Panc1 (cell line): ENCODE data around the gene RIPOR2. TPM values are rescaled to one million over a fixed set of nuclear protein-coding genes. Genes with fewer than 3 reads are reported as not detected.

Experiments used
- ATAC-seq: fragments of 200-7000 bp; cut with Tn5 transposase; 2 replicates; pipeline ENCODE4 v1.9.1; 2020; ENCODE audit warnings: mild to moderate bottlenecking, moderate library complexity
- BruUV-seq: library from RNA; stranded (reverse); fragments of 400-500 nt; replicated peaks from 2 replicates; lab custom pipeline; 2021; lab: Mats Ljungman, UMichigan
- CTCF ChIA-PET: fragments of 300-600 bp; sonication (Branson Sonifier 250); formaldehyde crosslinking; loops from one replicate; lab custom pipeline; 2022; ENCODE audit warnings: antibody characterized with exemption; lab: Charles Lee
- POLR2A ChIA-PET: fragments of 300-600 bp; sonication (Branson Sonifier 250); formaldehyde crosslinking; loops from one replicate; lab custom pipeline; 2022; ENCODE audit warnings: antibody characterized with exemption; lab: Charles Lee
- DNase-seq: peaks from one replicate; pipeline ENCODE4 v3.0.0-alpha.2; 2010; ENCODE audit warnings: low read depth, low spot score
- H3K27ac ChIP-seq: 2 replicates; pipeline ENCODE4 v1.5.1; 2011; ENCODE audit warnings: mild to moderate bottlenecking, low read length, inconsistent platforms
- H3K27me3 ChIP-seq: fragments of 200-500 bp; sonication (Bioruptor generic); 2 replicates; pipeline ENCODE4 v1.6.0; 2014; ENCODE audit warnings: low read length, inconsistent platforms; ENCODE audit not compliant: control insufficient read depth, insufficient read depth
- H3K36me3 ChIP-seq: fragments of 200-500 bp; sonication (Bioruptor generic); 2 replicates; pipeline ENCODE4 v1.5.1; 2014; ENCODE audit warnings: inconsistent platforms, mild to moderate bottlenecking, low read length, moderate library complexity; ENCODE audit not compliant: control insufficient read depth, insufficient read depth
- H3K4me1 ChIP-seq: 2 replicates; pipeline ENCODE4 v1.5.1; 2011; ENCODE audit warnings: inconsistent platforms, mild to moderate bottlenecking, low read length, moderate library complexity; ENCODE audit not compliant: control insufficient read depth, insufficient read depth
- H3K4me3 ChIP-seq, 2 experiments: 2 replicates each; pipeline ENCODE4 v1.5.1; 2011 to 2012; ENCODE audit warnings: low read depth in 2 of 2, low read length in 2 of 2, mild to moderate bottlenecking in 2 of 2, inconsistent platforms in 1 of 2, moderate library complexity in 1 of 2
- H3K9me3 ChIP-seq: fragments of 200-500 bp; sonication (Bioruptor generic); 2 replicates; pipeline ENCODE4 v1.5.1; 2014; ENCODE audit warnings: low read depth, mild to moderate bottlenecking, inconsistent platforms, low read length, moderate library complexity; ENCODE audit not compliant: control insufficient read depth, insufficient read depth
- CTCF ChIP-seq: fragments of 450-650 bp; IDR thresholded peaks from 2 replicates; pipeline ENCODE4 v1.5.1; 2017; ENCODE audit warnings: mild to moderate bottlenecking
- POLR2AphosphoS5 ChIP-seq: IDR thresholded peaks from 2 replicates; pipeline ENCODE4 v1.6.1; 2012; ENCODE audit warnings: mild to moderate bottlenecking, low read depth, low read length, moderate library complexity
- SIN3A ChIP-seq: IDR thresholded peaks from 2 replicates; pipeline ENCODE4 v1.6.1; 2012; ENCODE audit warnings: low read depth, mild to moderate bottlenecking, low read length, moderate library complexity, borderline replicate concordance; ENCODE audit not compliant: insufficient read depth
- TCF7L2 ChIP-seq: IDR thresholded peaks from 2 replicates; pipeline ENCODE4 v1.6.1; 2011; ENCODE audit warnings: mild to moderate bottlenecking, low read depth, low read length, inconsistent platforms
- in situ Hi-C: cut with HindIII; loops from 2 replicates; pipeline ENCODE4 v1.10.0; 2016; ENCODE audit warnings: low sequenced_read_pairs, low pct_unique_long_range_greater_than_20kb
- intact Hi-C: fragments of 100-400 bp; cut with micrococcal nuclease; formaldehyde crosslinking; loops from one replicate; pipeline ENCODE4 v1.10.0; 2022; ENCODE audit not compliant: unreplicated experiment
- total RNA-seq: library from RNA; stranded (reverse); gene quantifications from one replicate; pipeline ENCODE4 v1.2.1, GENCODE V29; 2021; ENCODE audit not compliant: unreplicated experiment
- TF ChIP-seq, protein P1 (sequence below), 2 experiments: IDR thresholded peaks; 2 replicates each; pipeline ENCODE4 v1.6.1; 2011 to 2012; ENCODE audit warnings: low read depth in 2 of 2, control low read depth in 1 of 2, low read length in 1 of 2, mild to moderate bottlenecking in 1 of 2, moderate library complexity in 1 of 2; ENCODE audit not compliant: insufficient read depth in 1 of 2

The RIPOR2 gene
- total RNA-seq, 1 experiment from 2014 or later = 0.54 TPM

DNA sequence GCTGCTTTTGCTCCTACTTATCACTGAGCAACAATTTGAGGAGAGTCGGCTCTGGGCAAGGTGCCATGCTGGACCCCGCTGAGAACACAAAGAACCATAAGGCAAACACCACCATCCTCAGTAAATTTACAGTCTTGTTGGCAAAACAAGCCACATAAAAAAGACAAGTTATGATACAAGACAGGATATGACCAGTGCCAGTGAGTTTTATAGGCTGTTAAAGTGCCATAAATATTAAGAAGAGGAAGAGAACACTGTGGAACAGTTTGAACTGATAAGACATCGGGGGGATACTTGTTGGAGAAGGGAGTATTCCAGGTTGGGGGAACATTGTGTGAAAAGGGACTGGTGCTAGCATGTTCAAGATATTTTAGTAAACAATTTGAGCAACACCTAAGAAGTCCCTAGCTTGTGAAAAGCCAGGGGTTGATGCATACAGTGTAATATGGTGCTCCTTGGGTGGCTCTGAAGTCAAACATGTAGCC, 25.3 kb upstream of the RIPOR2 start:
- in situ Hi-C loops = no loop called here

GRCh38 chr6:24959319-24959718, 23.6 kb upstream of the RIPOR2 start:
- no peaks in the 10 kb centered on the region for H3K36me3 ChIP-seq
- ATAC-seq (no peak), DNase-seq (no peak)
- CTCF ChIA-PET = interaction anchor here (0.6 kb wide), 1 partner anchor 170 kb away, joined by 4 read pairs; no protein-coding TSS in a partner anchor
- no peak overlapping the region for H3K4me3 ChIP-seq
- no peaks in the 10 kb centered on the region for H3K27me3 ChIP-seq
- in situ Hi-C loops = no loop called here
- H3K4me1 ChIP-seq = no peaks in the 10 kb centered on the region
- intact Hi-C loops = no loop called here
- POLR2A ChIA-PET = no interaction called here
- BruUV-seq = no TSS peak
- no peak for TF ChIP-seq CTCF
- TF ChIP-seq POLR2AphosphoS5 = no peak
- TF ChIP-seq, protein P1, sequence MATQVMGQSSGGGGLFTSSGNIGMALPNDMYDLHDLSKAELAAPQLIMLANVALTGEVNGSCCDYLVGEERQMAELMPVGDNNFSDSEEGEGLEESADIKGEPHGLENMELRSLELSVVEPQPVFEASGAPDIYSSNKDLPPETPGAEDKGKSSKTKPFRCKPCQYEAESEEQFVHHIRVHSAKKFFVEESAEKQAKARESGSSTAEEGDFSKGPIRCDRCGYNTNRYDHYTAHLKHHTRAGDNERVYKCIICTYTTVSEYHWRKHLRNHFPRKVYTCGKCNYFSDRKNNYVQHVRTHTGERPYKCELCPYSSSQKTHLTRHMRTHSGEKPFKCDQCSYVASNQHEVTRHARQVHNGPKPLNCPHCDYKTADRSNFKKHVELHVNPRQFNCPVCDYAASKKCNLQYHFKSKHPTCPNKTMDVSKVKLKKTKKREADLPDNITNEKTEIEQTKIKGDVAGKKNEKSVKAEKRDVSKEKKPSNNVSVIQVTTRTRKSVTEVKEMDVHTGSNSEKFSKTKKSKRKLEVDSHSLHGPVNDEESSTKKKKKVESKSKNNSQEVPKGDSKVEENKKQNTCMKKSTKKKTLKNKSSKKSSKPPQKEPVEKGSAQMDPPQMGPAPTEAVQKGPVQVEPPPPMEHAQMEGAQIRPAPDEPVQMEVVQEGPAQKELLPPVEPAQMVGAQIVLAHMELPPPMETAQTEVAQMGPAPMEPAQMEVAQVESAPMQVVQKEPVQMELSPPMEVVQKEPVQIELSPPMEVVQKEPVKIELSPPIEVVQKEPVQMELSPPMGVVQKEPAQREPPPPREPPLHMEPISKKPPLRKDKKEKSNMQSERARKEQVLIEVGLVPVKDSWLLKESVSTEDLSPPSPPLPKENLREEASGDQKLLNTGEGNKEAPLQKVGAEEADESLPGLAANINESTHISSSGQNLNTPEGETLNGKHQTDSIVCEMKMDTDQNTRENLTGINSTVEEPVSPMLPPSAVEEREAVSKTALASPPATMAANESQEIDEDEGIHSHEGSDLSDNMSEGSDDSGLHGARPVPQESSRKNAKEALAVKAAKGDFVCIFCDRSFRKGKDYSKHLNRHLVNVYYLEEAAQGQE (IDR thresholded peaks at IDR 0.05; ENCODE audit: insufficient read depth in 1 of 2, low read depth in 2 of 2, low read length in 1 of 2) = no peak
- H3K9me3 ChIP-seq = no peaks in the 10 kb centered on the region
- H3K27ac ChIP-seq = no peak overlapping the region

More for the DNA sequence above, 25.3 kb upstream of the RIPOR2 start:
- no peaks in the 10 kb centered on the region for H3K9me3 ChIP-seq
- no TSS peak for BruUV-seq
- ChIA-PET CTCF (no interaction called here), POLR2A (no interaction called here)
- no peak for DNase-seq
- no peaks in the 10 kb centered on the region for H3K4me1 ChIP-seq
- no peak overlapping the region for H3K4me3 ChIP-seq
- intact Hi-C loops = no loop called here
- H3K27ac ChIP-seq = no peak overlapping the region
- ATAC-seq = no peak
- peaks cover 6% of the 10 kb centered on the region; the same call in 1 of the 2 replicates for H3K27me3 ChIP-seq
- H3K36me3 ChIP-seq = no peaks in the 10 kb centered on the region
- TF ChIP-seq CTCF (no peak), TCF7L2 (no peak), SIN3A (no peak), POLR2AphosphoS5 (no peak)
- TF ChIP-seq, protein P1 (IDR thresholded peaks at IDR 0.05; ENCODE audit: insufficient read depth in 1 of 2, low read depth in 2 of 2, low read length in 1 of 2) = no peak
